H7 (cell line): ENCODE measurements around the gene ZNF169. TPM values are rescaled to one million over a fixed set of nuclear protein-coding genes. Genes with fewer than 3 reads are reported as not detected.

Source experiments
- total RNA-seq: library from RNA; depleted of rRNA; stranded (reverse); fragments of >200 nt; shearing (Covaris generic); gene quantifications from 2 replicates; pipeline ENCODE4 v1.2.3, GENCODE V29; 2014; rRNA removed

Gene ZNF169
- total RNA-seq, 1 experiment from 2014 or later, result 4.3 TPM

Other genes with a start within 250 kb of the ZNF169 start
- 8.5 and 15.4 TPM in 2 replicates for gene PTPDC1, start 174.8 kb upstream of the ZNF169 start, total RNA-seq
- 0.69 TPM in 1 of 2 replicates, not detected in the other for gene NUTM2F, start 69.3 kb downstream of the ZNF169 start, total RNA-seq